Stimulated activated CD8-positive, alpha-beta memory T cell treated with anti-CD3 and anti-CD28 coated beads, Interleukin-12 subunit alpha, Interleukin-12 subunit beta, amount 100 ng/mL, for 4 hours (primary cell): ENCODE data around the gene SDCCAG8.

Experiments
- DNase-seq: peaks from one replicate; pipeline ENCODE4 v3.0.0-alpha.2; 2020; ENCODE audit warnings: low read depth

The SDCCAG8 gene

GRCh38 chr1:243455760-243456651, 200.2 kb downstream of the SDCCAG8 start:
- DNase-seq: no peak

GRCh38 chr1:243457363-243457982, 201.6 kb downstream of the SDCCAG8 start:
- no peak for DNase-seq

GRCh38 chr1:243459059-243459458, 203.2 kb downstream of the SDCCAG8 start:
- DNase-seq: no peak

- no peak for DNase-seq
Measured at GRCh38 chr1:243461700-243462099, 205.9 kb downstream of the SDCCAG8 start.

- DNase-seq: no peak
Measured at GRCh38 chr1:243462929-243463697, 207.3 kb downstream of the SDCCAG8 start.

GRCh38 chr1:243465081-243465480, 209.2 kb downstream of the SDCCAG8 start:
- DNase-seq: no peak

- no peak for DNase-seq
Measured at GRCh38 chr1:243465738-243466137, 209.9 kb downstream of the SDCCAG8 start.

GRCh38 chr1:243469497-243469896, 213.7 kb downstream of the SDCCAG8 start:
- DNase-seq: no peak

GRCh38 chr1:243470502-243470901, 214.7 kb downstream of the SDCCAG8 start:
- no peak for DNase-seq

GRCh38 chr1:243471026-243471685, 215.3 kb downstream of the SDCCAG8 start:
- DNase-seq: no peak

GRCh38 chr1:243471754-243472745, 216.2 kb downstream of the SDCCAG8 start:
- DNase-seq: no peak

- DNase-seq: no peak
Measured at GRCh38 chr1:243473227-243474135, 217.6 kb downstream of the SDCCAG8 start.

GRCh38 chr1:243474136-243474881, 218.5 kb downstream of the SDCCAG8 start:
- DNase-seq: no peak

GRCh38 chr1:243474906-243475305, 219.1 kb downstream of the SDCCAG8 start:
- no peak for DNase-seq

GRCh38 chr1:243475966-243476365, 220.1 kb downstream of the SDCCAG8 start:
- DNase-seq: no peak

GRCh38 chr1:243477731-243478290, 222.0 kb downstream of the SDCCAG8 start:
- no peak for DNase-seq

GRCh38 chr1:243481101-243481500, 225.3 kb downstream of the SDCCAG8 start:
- no peak for DNase-seq

- DNase-seq: no peak
Measured at GRCh38 chr1:243482141-243483022, 226.5 kb downstream of the SDCCAG8 start.
